Erythroblast (primary cell): ENCODE measurements around the gene ZNF474.

Source experiments
- DNase-seq, 2 experiments: peaks; one replicate each; lab custom pipeline; 2025; lab: John Stamatoyannopoulos, UW
- GATA1 ChIP-seq: IDR thresholded peaks from 2 replicates; pipeline ENCODE4 v1.6.1; 2011; ENCODE audit warnings: low read depth, mild to moderate bottlenecking, control low read depth, low read length, moderate library complexity
- POLR2A ChIP-seq: IDR thresholded peaks from 2 replicates; pipeline ENCODE4 v1.6.1; 2011; ENCODE audit warnings: mild to moderate bottlenecking, low read length

ZNF474 gene

GRCh38 chr5:122169350-122170103 is 40.2 kb downstream of the ZNF474 start:
- no peak for DNase-seq
- TF ChIP-seq GATA1 (no peak), POLR2A (no peak)

GRCh38 chr5:122170620-122171019 is 41.3 kb downstream of the ZNF474 start:
- no peak for TF ChIP-seq GATA1
- no peak for TF ChIP-seq POLR2A
- peak in 1 of 2 experiments; percentile 4 for DNase-seq

- DNase-seq, result no peak
- TF ChIP-seq POLR2A, result no peak
- TF ChIP-seq GATA1, result no peak
Observed at GRCh38 chr5:122172207-122172606, 42.9 kb downstream of the ZNF474 start.

- DNase-seq, result no peak
- TF ChIP-seq GATA1, result no peak
- no peak for TF ChIP-seq POLR2A
Observed at GRCh38 chr5:122173474-122174415, 44.4 kb downstream of the ZNF474 start.

- TF ChIP-seq POLR2A (no peak), GATA1 (no peak)
- DNase-seq, result no peak
Observed at GRCh38 chr5:122175091-122175490, 45.7 kb downstream of the ZNF474 start.

- DNase-seq, result no peak
- TF ChIP-seq GATA1, result no peak
Observed at GRCh38 chr5:122175852-122176251, 46.5 kb downstream of the ZNF474 start.

- TF ChIP-seq GATA1 (no peak), POLR2A (no peak)
- DNase-seq, result no peak
Observed at GRCh38 chr5:122177161-122177560, 47.8 kb downstream of the ZNF474 start.

GRCh38 chr5:122179701-122180100 is 50.4 kb downstream of the ZNF474 start:
- no peak for DNase-seq
- TF ChIP-seq POLR2A (no peak), GATA1 (no peak)

GRCh38 chr5:122180146-122180712 is 50.9 kb downstream of the ZNF474 start:
- no peak for DNase-seq

GRCh38 chr5:122180863-122181548 is 51.7 kb downstream of the ZNF474 start:
- TF ChIP-seq GATA1, result no peak
- TF ChIP-seq POLR2A, result no peak
- no peak for DNase-seq

More at GRCh38 chr5:122180146-122180712, 50.9 kb downstream of the ZNF474 start:
- TF ChIP-seq POLR2A (no peak), GATA1 (no peak)

GRCh38 chr5:122181863-122182262 is 52.5 kb downstream of the ZNF474 start:
- no peak for TF ChIP-seq GATA1
- no peak for TF ChIP-seq POLR2A
- DNase-seq, result no peak

- no peak for DNase-seq
- TF ChIP-seq POLR2A (no peak), GATA1 (no peak)
Observed at GRCh38 chr5:122182491-122182921, 53.2 kb downstream of the ZNF474 start.
